Activated CD4-positive, alpha-beta T cell treated with anti-CD3 and anti-CD28 coated beads for 24 hours (primary cell): ENCODE results near the gene RASSF5.

Source experiments
- DNase-seq, 2 donors: peaks; one replicate each; pipeline ENCODE4 v3.0.0-alpha.2; 2020; ENCODE audit warnings: low read depth in 2 of 2

The RASSF5 gene

GRCh38 chr1:206497363-206497762 lies 10.0 kb upstream of the RASSF5 start:
- no peak for DNase-seq

DNA sequence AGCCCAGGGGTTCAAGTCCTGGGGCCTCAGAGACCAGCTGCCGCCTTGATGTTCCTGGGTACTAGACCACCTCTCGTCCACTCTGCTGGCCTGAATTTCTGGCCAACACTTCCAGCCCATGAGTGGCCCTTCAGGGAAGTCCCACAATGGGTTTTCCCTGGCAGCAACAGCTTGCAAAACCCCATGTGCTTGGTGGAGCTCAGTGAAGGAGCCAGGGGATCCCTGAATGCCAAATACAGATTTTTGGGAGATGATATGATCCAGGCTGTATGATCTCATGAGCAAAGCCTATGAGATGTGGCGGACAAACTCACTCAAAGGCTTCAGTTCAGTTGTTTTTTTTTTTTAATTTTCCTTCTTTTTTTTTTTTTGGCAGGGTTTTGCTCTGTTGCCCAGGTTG lies 9.6 kb upstream of the RASSF5 start:
- DNase-seq, result no peak

DNA sequence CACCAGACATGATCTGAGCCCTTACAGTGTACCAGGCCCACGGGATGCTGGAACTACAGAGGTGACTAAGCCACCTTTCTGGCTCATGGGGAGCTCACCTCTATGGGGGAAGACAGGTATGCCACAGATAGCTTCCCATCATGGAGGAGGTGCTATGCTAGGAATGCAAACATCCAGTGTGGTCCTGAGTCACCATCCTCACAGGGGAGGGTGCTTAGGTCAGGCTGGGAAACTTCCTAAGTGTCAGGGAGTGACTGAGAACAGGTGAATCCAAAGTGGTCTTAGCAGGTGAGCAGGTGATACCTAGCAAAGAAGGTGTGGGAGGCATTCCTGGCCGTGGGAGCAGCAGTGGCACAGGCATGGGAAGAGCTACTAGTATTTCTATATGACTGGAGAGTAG lies 8.6 kb upstream of the RASSF5 start:
- DNase-seq, result no peak

DNA sequence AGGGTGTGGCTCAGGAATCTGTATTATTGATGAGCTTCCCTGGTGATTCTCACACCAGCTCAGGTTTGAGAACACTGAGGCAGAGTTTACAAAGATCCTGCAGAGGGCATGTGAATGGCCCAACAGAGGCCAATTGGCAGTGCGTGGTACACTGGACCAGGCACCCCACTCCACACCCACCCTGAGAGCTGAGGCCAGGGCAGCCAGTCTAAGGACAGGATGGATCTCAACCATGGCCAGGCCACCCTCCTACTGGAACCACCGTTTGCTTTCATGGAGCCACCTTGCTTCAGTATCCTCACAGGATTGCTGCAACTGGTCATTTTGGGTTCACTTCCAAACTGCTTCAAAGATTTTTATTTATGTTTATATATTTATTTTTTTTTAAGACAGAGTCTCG lies 7.3 kb upstream of the RASSF5 start:
- no peak for DNase-seq

- DNase-seq, result no peak
These were observed 5.5 kb upstream of the RASSF5 start for GRCh38 chr1:206501881-206502280.

GRCh38 chr1:206502403-206502802 lies 4.9 kb upstream of the RASSF5 start:
- DNase-seq, result no peak

- DNase-seq, result no peak
These were observed 4.5 kb upstream of the RASSF5 start for GRCh38 chr1:206502812-206503211.

GRCh38 chr1:206503591-206504362 lies 3.6 kb upstream of the RASSF5 start:
- DNase-seq, result peak; percentile 16 to 34

GRCh38 chr1:206504363-206504713 lies 3.0 kb upstream of the RASSF5 start:
- no peak for DNase-seq

DNA sequence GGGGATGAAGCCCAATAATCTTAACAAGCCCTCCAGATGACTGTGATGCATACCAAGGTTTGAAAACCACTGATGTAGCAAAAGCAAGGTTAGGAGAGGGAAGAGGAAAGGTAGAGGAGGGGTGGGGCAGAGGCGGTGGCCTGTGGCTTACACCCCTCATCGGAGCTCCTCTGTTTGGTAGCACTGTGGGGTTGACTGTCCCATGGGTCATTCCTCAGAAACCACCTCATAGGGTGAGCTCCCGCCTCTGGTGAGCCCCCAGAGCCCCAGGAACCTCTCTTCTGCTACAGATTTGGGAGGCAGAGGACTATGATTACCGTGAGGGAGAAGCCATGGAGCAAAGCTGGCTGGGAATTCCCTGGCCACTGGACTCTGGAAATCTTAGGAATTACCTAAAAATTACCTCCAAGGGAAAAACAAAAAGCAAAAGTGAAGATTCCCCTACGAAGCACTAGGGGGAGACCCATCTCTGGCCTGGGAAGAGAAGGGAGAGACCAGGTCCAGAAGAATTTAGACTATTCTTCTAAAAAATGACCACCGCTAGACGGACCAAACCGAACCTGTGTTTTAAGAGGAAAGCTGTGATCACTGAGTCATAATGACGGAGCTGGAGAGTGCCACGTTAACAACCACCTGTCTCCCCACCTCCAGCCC lies 1.5 kb upstream of the RASSF5 start:
- no peak for DNase-seq

DNA sequence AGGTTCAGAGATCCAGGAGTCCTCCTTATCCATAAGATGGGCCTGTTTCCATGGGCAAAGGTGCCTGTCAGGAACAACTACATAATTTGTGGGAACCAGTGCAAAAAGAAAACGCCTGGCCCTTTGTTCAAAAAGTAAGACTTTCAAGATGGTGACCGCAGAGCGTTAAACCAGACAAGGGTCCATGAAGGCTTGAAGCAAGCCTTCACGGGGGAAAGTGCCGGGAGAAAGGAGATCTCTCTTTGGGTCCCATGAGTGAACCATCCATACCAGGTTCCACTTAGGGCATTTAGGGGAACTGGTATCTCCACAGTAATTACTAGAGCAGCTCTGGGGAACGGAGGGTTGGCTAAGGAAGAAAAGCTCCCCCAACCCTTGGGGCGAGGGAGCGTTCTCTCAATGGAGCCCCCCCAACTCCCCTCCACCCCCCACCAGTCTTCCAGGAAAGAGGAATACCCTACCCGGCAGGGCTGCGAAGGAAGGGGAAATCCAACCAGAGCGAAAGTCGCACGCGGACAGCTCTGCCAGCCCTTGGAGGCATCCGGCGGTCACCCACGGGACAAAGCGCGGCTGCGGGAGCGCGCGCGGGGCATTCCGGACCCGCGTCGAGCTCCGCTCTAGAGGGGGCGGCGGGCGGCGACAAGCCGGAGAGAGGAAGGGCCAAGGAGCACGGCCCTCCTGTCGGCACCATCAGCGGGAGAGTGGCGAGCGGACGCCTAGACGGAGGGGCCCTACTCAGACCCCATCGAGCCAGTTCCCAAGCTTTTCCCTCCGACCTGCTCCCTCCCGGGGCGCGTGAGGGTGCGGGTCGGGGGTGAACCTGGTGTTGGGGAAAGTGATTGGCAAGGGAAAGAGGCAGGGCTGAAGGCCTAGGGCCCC lies 687 bp upstream of the RASSF5 start:
- no peak for DNase-seq

- no peak for DNase-seq
These were observed 979 bp downstream of the RASSF5 start for GRCh38 chr1:206508130-206508889.

- no peak for DNase-seq
These were observed 1.6 kb downstream of the RASSF5 start for GRCh38 chr1:206508956-206509355.

- no peak for DNase-seq
These were observed 2.4 kb downstream of the RASSF5 start for GRCh38 chr1:206509612-206510257.

DNA sequence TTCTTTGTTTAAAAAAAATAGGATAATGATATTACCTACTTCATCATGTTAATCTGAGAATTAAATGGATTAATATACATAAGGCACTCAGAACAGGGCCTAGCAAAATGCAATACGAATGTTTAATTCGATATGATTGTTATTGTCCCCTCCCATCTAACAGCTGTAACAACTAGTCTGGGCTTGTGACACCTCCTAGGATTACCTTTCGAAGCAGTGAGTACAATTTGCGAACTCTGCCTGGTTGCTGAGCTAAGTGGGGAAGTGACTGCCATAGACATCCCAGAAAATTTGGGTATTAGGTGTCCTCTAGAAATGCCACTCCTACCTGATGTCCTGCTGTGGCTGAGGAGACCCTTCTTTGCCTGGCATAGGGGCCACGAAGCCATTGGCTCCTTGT lies 3.0 kb downstream of the RASSF5 start:
- DNase-seq, result no peak

GRCh38 chr1:206511362-206512057 lies 4.2 kb downstream of the RASSF5 start:
- no peak for DNase-seq

DNA sequence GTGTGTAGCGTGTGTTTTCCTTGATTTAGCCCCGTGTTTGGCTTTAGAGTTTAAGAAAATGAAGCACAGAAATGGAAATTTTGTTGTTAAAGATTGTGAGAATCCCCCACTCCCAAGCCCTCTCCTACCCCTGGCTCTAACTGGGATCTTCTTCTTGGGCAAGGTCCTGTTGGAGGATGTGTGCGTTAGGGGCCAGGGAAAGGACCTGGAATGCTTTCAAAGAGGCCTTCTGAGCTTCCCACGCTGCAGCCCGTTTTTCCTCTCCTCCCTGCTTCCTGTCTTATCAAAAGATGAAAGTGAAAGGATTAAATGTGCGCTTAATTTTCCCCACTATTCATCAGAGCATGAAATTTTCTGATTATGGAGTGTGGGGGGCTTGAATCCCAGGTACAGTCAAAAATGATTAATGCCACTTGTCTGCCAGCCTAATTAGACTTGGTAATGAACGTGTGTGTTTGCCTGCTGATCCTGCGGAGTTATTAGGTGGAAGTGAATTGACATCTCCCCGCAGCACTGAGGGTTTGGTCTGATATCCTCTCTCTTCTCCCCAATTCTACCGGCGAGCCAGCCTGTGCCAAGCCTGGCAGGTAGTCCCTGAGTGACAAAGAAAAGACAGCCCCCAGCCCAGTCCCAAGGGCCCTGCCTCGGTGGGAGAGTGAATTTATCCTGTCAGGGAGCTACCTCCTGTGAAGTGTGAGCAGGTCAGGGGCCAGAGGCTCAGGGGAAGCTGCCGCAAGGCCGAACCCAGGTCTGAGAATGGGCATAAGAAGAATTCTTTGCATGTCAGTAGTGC lies 4.9 kb downstream of the RASSF5 start:
- no peak for DNase-seq

DNA sequence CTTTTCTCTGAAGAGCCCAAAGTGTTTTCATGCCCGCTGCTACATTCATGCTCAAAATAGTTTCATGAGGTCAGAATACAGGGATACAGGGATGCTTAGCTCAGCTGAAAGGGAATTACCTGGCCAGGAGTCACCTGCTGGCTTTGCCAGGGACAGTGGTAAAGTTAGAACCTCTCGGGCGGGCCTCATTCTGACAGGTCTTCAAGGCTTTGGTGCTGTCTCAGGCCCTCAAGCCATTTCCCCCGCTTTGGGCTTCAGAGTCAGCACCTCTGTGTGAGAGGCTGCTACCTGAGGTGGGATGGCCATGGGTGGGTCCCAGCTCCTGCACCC lies 5.5 kb downstream of the RASSF5 start:
- no peak for DNase-seq

DNA sequence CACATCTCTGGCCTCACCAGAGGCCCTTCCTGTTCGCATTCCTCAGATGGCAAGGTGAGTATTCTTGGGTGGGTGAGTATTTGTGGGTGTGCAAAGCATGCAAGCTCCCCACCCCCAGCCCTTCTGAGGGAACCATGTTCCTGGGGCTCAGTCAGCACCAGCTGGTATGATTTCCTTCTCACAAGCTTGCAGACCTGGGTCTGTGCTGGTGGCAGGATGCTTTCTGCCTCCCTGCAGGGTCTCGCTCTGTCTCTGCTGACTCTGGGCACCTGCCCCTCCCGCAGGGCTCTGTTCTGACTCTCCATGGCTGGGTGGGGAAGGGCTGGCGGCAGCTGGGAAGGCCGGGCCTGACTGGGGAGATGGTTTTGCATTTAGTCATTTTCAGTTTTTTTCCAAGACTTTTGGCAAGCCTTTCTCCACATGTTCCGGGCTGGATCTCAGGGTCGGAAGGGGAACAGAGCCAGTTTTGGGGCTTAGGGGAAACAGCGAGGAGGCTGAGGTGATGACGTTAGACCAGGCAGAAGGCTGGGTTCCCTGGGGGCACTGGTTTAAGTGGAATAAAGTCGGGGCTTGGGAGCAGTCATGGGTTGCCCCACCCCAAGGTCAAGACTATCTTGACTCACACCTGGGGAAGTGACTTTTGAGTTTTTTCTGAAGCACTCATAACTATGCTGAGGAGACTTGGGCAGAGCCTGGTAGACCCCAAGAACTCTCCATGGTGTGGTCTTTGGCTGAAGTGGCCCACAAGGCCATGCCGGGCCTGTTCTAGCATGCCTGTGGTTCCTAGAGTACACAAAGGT lies 6.2 kb downstream of the RASSF5 start:
- no peak for DNase-seq
